ENCODE results near the gene HMOX2. TPM values are rescaled to one million over a fixed set of nuclear protein-coding genes. Genes with fewer than 3 reads are reported as not detected.

The HMOX2 gene
- total and polyA plus RNA-seq, 2 of the 13 experiments (the other 11 are each of a cell fraction or from before 2014, with no cell fraction given), result 60.3 to 70.4 TPM

DNA sequence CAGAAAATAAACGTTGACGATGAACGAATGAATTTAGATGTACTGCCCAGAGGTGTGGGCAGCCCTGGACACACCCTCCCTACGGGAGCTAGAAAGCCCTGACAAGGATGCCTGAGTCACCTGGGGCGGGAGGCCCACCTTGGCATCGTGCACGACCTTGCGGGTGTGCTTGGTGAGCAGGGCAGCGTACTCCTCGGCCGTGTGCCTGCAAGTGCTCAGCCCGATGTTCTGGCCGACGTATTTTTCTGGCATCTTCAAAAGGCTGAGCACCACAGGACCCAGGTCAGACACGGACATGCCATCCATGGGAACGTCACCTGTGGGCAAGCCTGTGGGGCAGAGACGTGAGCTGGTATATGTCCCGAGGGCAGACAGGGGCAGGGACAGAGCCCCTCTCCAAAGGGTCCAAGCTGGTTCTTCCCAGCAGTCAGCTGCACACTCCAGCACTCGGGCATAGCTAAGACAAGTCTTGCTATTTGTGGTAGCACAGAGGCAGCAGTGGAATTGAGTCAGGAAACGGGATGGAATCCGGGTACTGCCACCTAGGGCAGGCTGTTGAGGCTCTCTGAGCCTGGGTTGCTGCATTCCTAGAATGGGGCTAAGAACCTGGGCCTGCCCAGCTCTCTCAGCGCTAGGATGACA, 12.6 kb upstream of the HMOX2 start:
- DNase-seq (ENCODE audit: low spot score) (no peak), FAIRE-seq (no peak), ATAC-seq (no peak)
- WGBS (ENCODE audit: low lambda C conversion rate), result 93% methylated on average over 21 of the region's 22 CpGs
- Histone ChIP-seq H3K4me1 (ENCODE audit: insufficient read depth, low read length) (peaks cover 59% of the 10 kb centered on the region), H3K79me2 (ENCODE audit: insufficient read depth, low read length) (no peaks in the 10 kb centered on the region), H3K36me3 (replicated peaks in 1 of 2; ENCODE audit: control insufficient read depth in 1 of 2, insufficient read depth in 2 of 2, low read length in 2 of 2) (peaks cover 0 to 9% of the 10 kb centered on the region in 2 experiments; a peak in 3 of 5 replicates), H4K20me1 (ENCODE audit: insufficient read depth, low read length) (no peaks in the 10 kb centered on the region), H3K9me3 (ENCODE audit: low read length) (no peaks in the 10 kb centered on the region), H3K9ac (ENCODE audit: insufficient read depth, low read depth, low read length) (no peak overlapping the region), H3K27me3 (ENCODE audit: control insufficient read depth in 1 of 2, insufficient read depth in 2 of 2, low read length in 2 of 2) (no peaks in the 10 kb centered on the region), H3K4me3 (replicated peaks in 1 of 3; ENCODE audit: insufficient read depth in 1 of 3, low read depth in 2 of 3, low read length in 3 of 3) (no peak overlapping the region), H3K4me2 (ENCODE audit: low read depth, low read length) (no peak overlapping the region), H2AFZ (ENCODE audit: low read length) (no peak overlapping the region), H3K27ac (ENCODE audit: extremely low read length, insufficient read depth, low read length) (no peak overlapping the region)
- intact Hi-C loops (cut with micrococcal nuclease; ENCODE audit: unreplicated experiment) (no loop called here), in situ Hi-C loops (cut with HindIII; ENCODE audit: extremely low pct_ligation_motif_present, low pct_unique_long_range_greater_than_20kb) (no loop called here)
- CTCF ChIA-PET (ENCODE audit: low intra/inter-chr PET ratio, low total read pairs), result no interaction called here
- BruUV-seq (replicated peaks), result no TSS peak
- POLR2A ChIA-PET, result interaction anchor here (8.2 kb wide), 1 partner anchor 10 kb away, joined by 175 read pairs; the partner anchor contains the start of genes HMOX2 and NMRAL1
- TF ChIP-seq ZBTB38 (CRISPR knock-in tag; IDR thresholded peaks at IDR 0.05) (0 out of 2 replicates have a peak, but pooled peaks have one; percentile 27), NR2F6 (IDR thresholded peaks at IDR 0.05) (no peak), NR2F6 (CRISPR knock-in tag; IDR thresholded peaks at IDR 0.05) (no peak)
- TF ChIP-seq, protein P1, sequence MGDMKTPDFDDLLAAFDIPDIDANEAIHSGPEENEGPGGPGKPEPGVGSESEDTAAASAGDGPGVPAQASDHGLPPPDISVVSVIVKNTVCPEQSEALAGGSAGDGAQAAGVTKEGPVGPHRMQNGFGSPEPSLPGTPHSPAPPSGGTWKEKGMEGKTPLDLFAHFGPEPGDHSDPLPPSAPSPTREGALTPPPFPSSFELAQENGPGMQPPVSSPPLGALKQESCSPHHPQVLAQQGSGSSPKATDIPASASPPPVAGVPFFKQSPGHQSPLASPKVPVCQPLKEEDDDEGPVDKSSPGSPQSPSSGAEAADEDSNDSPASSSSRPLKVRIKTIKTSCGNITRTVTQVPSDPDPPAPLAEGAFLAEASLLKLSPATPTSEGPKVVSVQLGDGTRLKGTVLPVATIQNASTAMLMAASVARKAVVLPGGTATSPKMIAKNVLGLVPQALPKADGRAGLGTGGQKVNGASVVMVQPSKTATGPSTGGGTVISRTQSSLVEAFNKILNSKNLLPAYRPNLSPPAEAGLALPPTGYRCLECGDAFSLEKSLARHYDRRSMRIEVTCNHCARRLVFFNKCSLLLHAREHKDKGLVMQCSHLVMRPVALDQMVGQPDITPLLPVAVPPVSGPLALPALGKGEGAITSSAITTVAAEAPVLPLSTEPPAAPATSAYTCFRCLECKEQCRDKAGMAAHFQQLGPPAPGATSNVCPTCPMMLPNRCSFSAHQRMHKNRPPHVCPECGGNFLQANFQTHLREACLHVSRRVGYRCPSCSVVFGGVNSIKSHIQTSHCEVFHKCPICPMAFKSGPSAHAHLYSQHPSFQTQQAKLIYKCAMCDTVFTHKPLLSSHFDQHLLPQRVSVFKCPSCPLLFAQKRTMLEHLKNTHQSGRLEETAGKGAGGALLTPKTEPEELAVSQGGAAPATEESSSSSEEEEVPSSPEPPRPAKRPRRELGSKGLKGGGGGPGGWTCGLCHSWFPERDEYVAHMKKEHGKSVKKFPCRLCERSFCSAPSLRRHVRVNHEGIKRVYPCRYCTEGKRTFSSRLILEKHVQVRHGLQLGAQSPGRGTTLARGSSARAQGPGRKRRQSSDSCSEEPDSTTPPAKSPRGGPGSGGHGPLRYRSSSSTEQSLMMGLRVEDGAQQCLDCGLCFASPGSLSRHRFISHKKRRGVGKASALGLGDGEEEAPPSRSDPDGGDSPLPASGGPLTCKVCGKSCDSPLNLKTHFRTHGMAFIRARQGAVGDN (CRISPR knock-in tag; IDR thresholded peaks at IDR 0.05), result peak; percentile 17; the same call in 1 of the 2 replicates
